LNCAP (cell line): ENCODE results near the gene AIDA.

Experiments
- TF ChIP-seq, protein P1 (sequence below): fragments of 450-650 bp; IDR thresholded peaks from 2 replicates; pipeline ENCODE4 v1.5.1; 2017; ENCODE audit warnings: mild to moderate bottlenecking

AIDA gene, protein sequence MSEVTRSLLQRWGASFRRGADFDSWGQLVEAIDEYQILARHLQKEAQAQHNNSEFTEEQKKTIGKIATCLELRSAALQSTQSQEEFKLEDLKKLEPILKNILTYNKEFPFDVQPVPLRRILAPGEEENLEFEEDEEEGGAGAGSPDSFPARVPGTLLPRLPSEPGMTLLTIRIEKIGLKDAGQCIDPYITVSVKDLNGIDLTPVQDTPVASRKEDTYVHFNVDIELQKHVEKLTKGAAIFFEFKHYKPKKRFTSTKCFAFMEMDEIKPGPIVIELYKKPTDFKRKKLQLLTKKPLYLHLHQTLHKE

DNA sequence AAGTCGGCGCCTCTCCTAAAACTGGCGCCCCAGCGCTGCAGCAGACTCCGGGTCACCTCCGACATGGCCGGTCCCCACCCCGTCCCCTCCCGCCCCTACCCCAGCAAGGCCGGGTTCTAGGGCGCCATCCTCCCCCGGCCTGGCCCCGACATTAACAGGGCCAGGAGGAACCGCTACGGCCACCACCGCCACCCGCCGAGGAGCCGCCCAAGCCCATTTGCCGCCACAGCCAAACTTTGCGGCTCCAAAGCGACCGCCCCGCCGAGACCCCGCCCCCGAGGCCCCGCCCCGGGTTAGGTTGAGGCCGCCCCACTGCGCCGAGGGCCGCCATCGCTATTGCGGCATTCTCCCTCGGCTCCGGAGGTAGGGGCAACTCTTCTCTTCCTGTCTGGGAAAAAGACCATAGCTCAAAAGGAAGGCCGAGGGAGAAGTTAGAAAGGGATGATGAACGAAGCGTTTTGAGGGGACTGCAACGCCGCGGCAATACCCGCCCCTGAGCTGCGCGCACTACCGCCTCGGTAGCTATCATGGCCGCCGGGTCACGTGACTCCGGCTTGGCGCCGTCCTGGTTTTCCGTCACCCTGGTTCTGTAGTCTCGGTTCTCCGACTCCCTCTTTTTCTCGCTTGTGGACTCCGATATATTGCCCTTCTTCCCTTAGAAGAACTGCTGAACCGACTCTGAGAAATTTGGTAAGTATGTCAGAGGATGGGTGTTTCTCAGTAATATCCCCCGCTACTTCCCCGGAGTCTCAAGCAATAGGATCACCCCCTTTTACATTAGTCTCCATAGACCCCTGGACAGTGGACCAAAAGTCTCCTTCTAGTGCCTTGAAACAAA is at the start of gene AIDA, which contains the start of gene BROX:
Gene AIDA (minus strand): TSS at position 239 of the 838 bp plus-strand sequence. CDS start 174 bp downstream, at position 65.
Gene BROX (plus strand): TSS at position 312 of the 838 bp plus-strand sequence. CDS start 3,136 bp downstream, outside the sequence.
- TF ChIP-seq, protein P1, sequence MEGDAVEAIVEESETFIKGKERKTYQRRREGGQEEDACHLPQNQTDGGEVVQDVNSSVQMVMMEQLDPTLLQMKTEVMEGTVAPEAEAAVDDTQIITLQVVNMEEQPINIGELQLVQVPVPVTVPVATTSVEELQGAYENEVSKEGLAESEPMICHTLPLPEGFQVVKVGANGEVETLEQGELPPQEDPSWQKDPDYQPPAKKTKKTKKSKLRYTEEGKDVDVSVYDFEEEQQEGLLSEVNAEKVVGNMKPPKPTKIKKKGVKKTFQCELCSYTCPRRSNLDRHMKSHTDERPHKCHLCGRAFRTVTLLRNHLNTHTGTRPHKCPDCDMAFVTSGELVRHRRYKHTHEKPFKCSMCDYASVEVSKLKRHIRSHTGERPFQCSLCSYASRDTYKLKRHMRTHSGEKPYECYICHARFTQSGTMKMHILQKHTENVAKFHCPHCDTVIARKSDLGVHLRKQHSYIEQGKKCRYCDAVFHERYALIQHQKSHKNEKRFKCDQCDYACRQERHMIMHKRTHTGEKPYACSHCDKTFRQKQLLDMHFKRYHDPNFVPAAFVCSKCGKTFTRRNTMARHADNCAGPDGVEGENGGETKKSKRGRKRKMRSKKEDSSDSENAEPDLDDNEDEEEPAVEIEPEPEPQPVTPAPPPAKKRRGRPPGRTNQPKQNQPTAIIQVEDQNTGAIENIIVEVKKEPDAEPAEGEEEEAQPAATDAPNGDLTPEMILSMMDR: no peak

DNA sequence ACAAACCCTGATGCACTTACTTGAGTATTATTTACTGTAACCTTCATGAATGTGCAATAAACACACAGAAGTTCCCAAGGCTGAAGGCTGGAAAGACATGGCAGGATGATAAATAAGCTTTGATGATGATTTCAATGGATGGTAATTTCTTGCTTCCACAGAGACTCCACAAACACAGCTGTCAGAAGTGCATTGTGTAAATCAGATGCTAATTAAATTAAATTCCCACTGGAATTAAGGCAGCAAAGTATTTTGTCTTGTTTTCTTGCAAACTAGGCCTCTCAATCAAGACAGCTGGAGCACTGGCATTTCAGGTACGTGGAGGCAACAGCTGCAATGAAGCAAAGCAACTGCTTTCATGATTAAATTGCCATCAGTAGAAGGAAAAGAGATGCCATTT is 48.8 kb upstream of the AIDA start:
- TF ChIP-seq, protein P1: no peak

DNA sequence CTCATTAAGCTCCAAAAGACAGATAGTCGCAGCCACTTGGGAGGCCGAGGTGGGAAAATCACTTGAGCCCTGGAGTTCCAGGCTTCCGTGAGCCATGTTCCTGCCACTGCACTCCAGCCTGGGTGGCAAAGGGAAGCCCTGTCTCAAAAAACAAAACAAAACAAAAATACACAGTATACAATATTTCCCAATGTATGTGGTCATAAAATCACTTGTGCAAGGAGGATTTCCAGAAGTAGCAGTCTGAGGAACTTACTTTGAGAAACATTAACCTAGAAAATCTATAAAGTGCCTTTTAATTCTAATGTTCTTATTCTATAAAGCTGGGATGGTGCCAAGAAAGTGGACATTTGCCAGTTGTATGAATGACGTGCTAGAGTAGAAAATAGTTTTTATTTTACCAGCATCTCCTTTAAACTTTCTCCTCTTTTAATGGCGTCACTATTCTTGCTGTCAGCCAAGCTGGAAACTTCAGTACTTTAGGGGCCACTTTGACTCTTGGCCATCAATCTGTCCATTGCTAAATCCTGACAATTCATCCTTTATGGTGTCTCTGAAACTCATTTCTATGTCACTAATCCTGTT is 47.3 kb upstream of the AIDA start:
- TF ChIP-seq, protein P1: no peak

DNA sequence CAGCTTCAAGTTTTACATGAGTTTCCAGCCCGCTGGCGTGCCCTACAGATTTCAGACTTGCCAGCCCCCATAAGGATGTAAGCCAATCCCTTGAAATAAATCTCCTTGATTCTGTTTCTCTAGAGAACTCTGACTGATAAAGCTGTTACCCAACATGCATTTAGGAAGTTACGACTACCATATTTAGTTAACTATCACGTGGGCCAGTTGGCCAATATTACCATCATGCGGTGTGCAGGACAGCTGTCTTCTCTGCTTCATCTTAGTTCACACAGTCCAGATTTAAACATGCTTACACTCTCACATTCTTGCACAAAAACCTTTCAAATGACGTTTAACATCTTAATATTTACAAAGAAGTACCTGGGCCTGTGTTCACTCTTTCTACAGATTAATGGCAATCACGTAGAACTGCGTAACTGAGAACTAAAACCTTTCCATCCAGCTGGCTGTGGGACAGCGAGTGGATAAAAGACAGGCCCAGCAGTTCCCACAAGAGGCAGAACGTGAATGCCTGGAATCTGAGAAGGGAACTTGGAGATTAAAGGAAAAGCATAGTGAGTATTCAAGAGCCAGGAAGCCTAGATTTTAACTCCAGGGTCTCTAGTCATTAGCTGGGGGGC is 45.5 kb upstream of the AIDA start:
- TF ChIP-seq, protein P1: no peak

DNA sequence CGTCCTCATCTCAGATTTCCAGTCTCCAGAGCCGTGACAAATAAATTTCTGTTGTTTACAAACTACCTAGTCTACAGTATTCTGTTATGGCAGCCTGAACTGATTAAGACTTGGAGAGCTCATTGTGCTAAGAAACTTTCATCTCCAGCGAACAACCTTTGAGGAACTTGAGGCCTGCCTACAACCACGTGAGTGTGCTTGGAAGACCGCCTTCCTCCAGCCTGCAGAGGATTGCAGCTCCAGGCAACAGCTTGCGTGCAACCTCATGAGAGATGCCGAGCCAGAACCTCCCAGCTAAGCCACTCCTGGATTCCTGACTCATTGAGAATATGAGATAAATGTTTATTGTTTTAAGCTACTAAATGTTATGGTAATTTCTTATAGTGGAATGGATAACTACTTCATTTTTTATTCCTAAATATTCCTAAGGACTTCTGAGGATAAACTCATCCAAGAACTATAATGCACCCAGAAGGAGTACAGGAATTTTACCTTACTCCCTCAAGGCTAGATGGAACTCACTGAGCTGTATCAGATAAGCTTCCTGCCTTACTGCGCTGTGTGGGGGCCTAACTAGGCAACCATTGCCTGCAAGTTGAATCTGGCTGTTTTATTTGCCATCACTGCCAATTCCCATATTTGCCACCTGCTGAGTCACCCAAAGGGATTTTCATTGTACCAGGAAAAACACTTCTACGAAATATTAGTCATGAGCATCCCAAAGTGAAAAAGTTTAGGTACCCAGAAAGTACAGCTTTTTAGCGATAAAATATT is 42.3 kb upstream of the AIDA start:
- TF ChIP-seq, protein P1: no peak

DNA sequence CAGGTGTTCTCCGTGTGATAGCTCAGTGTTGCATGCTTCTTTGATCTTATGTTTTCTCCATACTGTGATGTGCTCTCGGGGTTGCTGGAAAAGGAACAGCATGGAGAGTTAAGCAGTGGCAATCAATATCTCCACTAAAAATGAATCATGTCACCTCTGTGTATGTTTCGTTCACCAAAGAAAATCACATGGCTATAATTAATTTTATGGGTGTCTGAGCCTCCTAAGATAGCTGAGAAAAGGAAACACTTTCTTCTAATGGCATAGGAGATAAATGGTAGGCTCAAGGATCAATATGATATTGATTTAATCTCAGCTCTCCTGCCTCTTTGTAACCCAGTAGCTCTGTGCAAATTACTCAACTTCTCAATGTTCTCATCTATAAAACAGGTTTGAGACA is 39.0 kb upstream of the AIDA start:
- TF ChIP-seq, protein P1: no peak
